HG03196 (cell line): ENCODE measurements around the gene NUDT16L1.

ENCODE experiments used
- ATAC-seq: cut with Tn5 transposase; IDR thresholded peaks from one replicate; pipeline ENCODE4 v1.9.1; 2021; ENCODE audit not compliant: unreplicated experiment

The NUDT16L1 gene

GRCh38 chr16:4663777-4664465 is 29.4 kb upstream of the NUDT16L1 start:
- ATAC-seq = no peak

GRCh38 chr16:4664538-4665418 is 28.6 kb upstream of the NUDT16L1 start:
- ATAC-seq = no peak

- ATAC-seq = no peak
Measured at GRCh38 chr16:4666537-4667202, 26.7 kb upstream of the NUDT16L1 start.

- no peak for ATAC-seq
Measured at GRCh38 chr16:4667203-4667963, 26.0 kb upstream of the NUDT16L1 start.

- ATAC-seq = no peak
Measured at GRCh38 chr16:4668313-4668960, 24.9 kb upstream of the NUDT16L1 start.

GRCh38 chr16:4673387-4674046 is 19.8 kb upstream of the NUDT16L1 start:
- no peak for ATAC-seq

GRCh38 chr16:4674926-4675530 is 18.3 kb upstream of the NUDT16L1 start:
- no peak for ATAC-seq

GRCh38 chr16:4675864-4676786 is 17.2 kb upstream of the NUDT16L1 start:
- ATAC-seq = no peak

GRCh38 chr16:4676831-4677230 is 16.5 kb upstream of the NUDT16L1 start:
- no peak for ATAC-seq

GRCh38 chr16:4677390-4677789 is 16.0 kb upstream of the NUDT16L1 start:
- ATAC-seq = no peak

GRCh38 chr16:4677994-4678393 is 15.4 kb upstream of the NUDT16L1 start:
- ATAC-seq = no peak

GRCh38 chr16:4678596-4678995 is 14.8 kb upstream of the NUDT16L1 start:
- ATAC-seq = no peak

GRCh38 chr16:4679156-4679849 is 14.1 kb upstream of the NUDT16L1 start:
- ATAC-seq = no peak

GRCh38 chr16:4679850-4680636 is 13.3 kb upstream of the NUDT16L1 start:
- ATAC-seq = no peak

GRCh38 chr16:4680673-4681470 is 12.5 kb upstream of the NUDT16L1 start:
- no peak for ATAC-seq

GRCh38 chr16:4681471-4682083 is 11.8 kb upstream of the NUDT16L1 start:
- ATAC-seq = no peak
